CD4-positive, alpha-beta T cell (primary cell): Measurements from ENCODE around the gene PSMD9. TPM values are rescaled to one million over a fixed set of nuclear protein-coding genes. Genes with fewer than 3 reads are reported as not detected.
A peak's percentile ranks its signal among the peaks of the same experiment; 100 is the strongest.

Experiments
- ATAC-seq: fragments of 200-7000 bp; cut with Tn5 transposase; one replicate; pipeline ENCODE4 v1.10.0; 2022; ENCODE audit warnings: mild to moderate bottlenecking; ENCODE audit not compliant: poor library complexity
- CTCF ChIA-PET: fragments of 350-600 bp; sonication (Branson Sonifier 250); formaldehyde crosslinking; loops from one replicate; lab custom pipeline; 2021; ENCODE audit warnings: antibody characterized with exemption, inconsistent platforms; lab: Charles Lee
- POLR2A ChIA-PET: fragments of 350-600 bp; sonication (Branson Sonifier 250); formaldehyde crosslinking; loops from one replicate; lab custom pipeline; 2021; ENCODE audit warnings: antibody characterized with exemption, inconsistent platforms; lab: Charles Lee
- DNase-seq, 14 experiments: peaks; one replicate each; pipeline ENCODE4 v3.0.0-alpha.2; 2013 to 2020; ENCODE audit warnings: mixed read lengths in 2 of 14
- H3K27ac ChIP-seq, 2 donors: one replicate each; pipeline versions ENCODE4 v1.5.1 to v1.7.0; 2013; ENCODE audit warnings: low read length in 2 of 2, low read depth in 1 of 2, mild to moderate bottlenecking in 1 of 2
- H3K27me3 ChIP-seq, 2 experiments: 1 replicate in 1 of 2; 2 replicates in 1 of 2; pipeline versions ENCODE4 v1.6.1 to v1.7.0; 2013; ENCODE audit warnings: low read length in 2 of 2, control low read depth in 1 of 2, mild to moderate bottlenecking in 1 of 2, moderate library complexity in 1 of 2; ENCODE audit not compliant: insufficient read depth in 2 of 2, control insufficient read depth in 1 of 2
- H3K36me3 ChIP-seq: one replicate; pipeline ENCODE4 v1.6.1; 2013; ENCODE audit warnings: low read length, control low read depth; ENCODE audit not compliant: insufficient read depth
- H3K4me1 ChIP-seq: one replicate; pipeline ENCODE4 v1.6.1; 2013; ENCODE audit warnings: low read length, control low read depth; ENCODE audit not compliant: insufficient read depth
- H3K4me3 ChIP-seq: one replicate; pipeline ENCODE4 v1.5.1; 2013; ENCODE audit warnings: mild to moderate bottlenecking, low read length, moderate library complexity
- H3K9me3 ChIP-seq, 2 experiments: 1 replicate in 1 of 2; 2 replicates in 1 of 2; pipeline versions ENCODE4 v1.6.1 to v1.7.0; 2013; ENCODE audit warnings: low read length in 2 of 2, mild to moderate bottlenecking in 2 of 2, control low read depth in 1 of 2, moderate library complexity in 1 of 2; ENCODE audit not compliant: control insufficient read depth in 1 of 2, insufficient read depth in 1 of 2
- H3K27ac Mint-ChIP-seq: one replicate; pipeline ENCODE4 v1.8.0; 2020; ENCODE audit warnings: mixed read lengths
- H3K27me3 Mint-ChIP-seq: one replicate; pipeline ENCODE4 v1.8.0; 2021; ENCODE audit warnings: mixed read lengths
- H3K36me3 Mint-ChIP-seq: one replicate; pipeline ENCODE4 v1.8.0; 2021; ENCODE audit warnings: low read depth, mixed read lengths
- H3K4me1 Mint-ChIP-seq: one replicate; pipeline ENCODE4 v1.8.0; 2021; ENCODE audit warnings: low read depth, mixed read lengths
- H3K4me3 Mint-ChIP-seq: one replicate; pipeline ENCODE4 v1.8.0; 2020; ENCODE audit warnings: mild to moderate bottlenecking, mixed read lengths
- H3K9me3 Mint-ChIP-seq: one replicate; pipeline ENCODE4 v1.8.0; 2020; ENCODE audit warnings: mixed read lengths
- intact Hi-C, 2 experiments: fragments of 100-400 bp; cut with DNase I in 1 of 2; cut with micrococcal nuclease in 1 of 2; formaldehyde crosslinking; loops; one replicate each; pipeline versions ENCODE4 v1.15.1 to v1.9.0; 2023 to 2025; cut with DNase I, micrococcal nuclease
- polyA plus RNA-seq, 2 donors: library from polyadenylated mRNA; unstranded; fragments of 120-200 nt; gene quantifications; one replicate each; pipeline ENCODE4 v1.2.1, GENCODE V29; 2013
- total RNA-seq, 174 experiments: library from RNA in 2 of 174; stranded (reverse) in 2 of 174; gene quantifications; one replicate each; pipeline ENCODE4 v1.2.3 and lab custom pipeline; 2021 to 2026
- TF ChIP-seq, protein P1 (sequence below): fragments of 200-600 bp; IDR thresholded peaks from one replicate; pipeline ENCODE4 v1.8.0; 2022; ENCODE audit warnings: antibody characterized with exemption, mild to moderate bottlenecking

PSMD9 gene, protein sequence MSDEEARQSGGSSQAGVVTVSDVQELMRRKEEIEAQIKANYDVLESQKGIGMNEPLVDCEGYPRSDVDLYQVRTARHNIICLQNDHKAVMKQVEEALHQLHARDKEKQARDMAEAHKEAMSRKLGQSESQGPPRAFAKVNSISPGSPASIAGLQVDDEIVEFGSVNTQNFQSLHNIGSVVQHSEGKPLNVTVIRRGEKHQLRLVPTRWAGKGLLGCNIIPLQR
- total RNA-seq, result 10 to 100 TPM; 29.5 to 31.8 TPM
- 56.5 TPM for polyA plus RNA-seq (2013, experiment 1 of 2)
- 51.4 TPM for polyA plus RNA-seq (2013, experiment 2 of 2)
- 5.1 to 16.9 (median 9.0) reads per million in 172 experiments for total RNA-seq (lab: John Stamatoyannopoulos, UW)

DNA sequence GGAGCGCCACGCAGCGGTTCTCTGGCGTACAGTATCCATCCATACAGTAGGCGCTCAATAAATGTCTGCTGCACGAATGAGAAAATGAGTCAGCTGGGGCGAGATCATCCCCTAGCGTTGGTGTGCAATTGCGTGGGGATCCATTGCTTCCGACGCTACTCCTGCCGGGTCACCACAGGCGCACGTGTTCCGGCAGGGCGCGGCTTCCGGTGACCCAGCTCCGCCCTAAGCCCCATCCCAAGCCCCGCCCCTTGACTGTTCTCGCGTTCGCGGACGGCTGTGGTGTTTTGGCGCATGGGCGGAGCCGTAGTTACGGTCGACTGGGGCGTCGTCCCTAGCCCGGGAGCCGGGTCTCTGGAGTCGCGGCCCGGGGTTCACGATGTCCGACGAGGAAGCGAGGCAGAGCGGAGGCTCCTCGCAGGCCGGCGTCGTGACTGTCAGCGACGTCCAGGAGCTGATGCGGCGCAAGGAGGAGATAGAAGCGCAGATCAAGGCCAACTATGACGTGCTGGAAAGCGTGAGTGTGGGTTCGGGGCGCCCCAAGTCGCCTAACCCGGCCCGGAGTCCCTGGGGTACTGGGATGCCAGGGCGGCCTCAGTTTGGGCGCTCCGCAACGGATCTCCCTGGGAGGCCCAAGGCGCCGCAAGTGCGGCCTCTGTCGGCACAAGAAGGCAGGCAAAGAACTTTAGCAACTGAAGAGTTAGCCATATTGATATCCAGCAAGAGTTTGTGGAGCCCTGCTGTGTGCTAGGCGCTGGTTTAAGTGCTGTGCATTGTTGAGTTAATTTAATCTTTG is at the start of gene PSMD9:
Gene PSMD9, plus strand, starts transcription at position 313 of the 796 bp plus-strand sequence. Its CDS starts 67 bp downstream, at position 380.
- no peaks in the 10 kb centered on the region for H3K9me3 Mint-ChIP-seq
- H3K4me1 Mint-ChIP-seq, result peaks cover 32% of the 10 kb centered on the region
- intact Hi-C loops, result loop anchor here (1.0 to 5.0 kb wide), 12 partner anchors 28 to 536 kb away; partner anchors contain the start of genes TMEM120B (in 2 of the 2) and ANAPC5 (in 1 of the 2)
- TF ChIP-seq, protein P1, sequence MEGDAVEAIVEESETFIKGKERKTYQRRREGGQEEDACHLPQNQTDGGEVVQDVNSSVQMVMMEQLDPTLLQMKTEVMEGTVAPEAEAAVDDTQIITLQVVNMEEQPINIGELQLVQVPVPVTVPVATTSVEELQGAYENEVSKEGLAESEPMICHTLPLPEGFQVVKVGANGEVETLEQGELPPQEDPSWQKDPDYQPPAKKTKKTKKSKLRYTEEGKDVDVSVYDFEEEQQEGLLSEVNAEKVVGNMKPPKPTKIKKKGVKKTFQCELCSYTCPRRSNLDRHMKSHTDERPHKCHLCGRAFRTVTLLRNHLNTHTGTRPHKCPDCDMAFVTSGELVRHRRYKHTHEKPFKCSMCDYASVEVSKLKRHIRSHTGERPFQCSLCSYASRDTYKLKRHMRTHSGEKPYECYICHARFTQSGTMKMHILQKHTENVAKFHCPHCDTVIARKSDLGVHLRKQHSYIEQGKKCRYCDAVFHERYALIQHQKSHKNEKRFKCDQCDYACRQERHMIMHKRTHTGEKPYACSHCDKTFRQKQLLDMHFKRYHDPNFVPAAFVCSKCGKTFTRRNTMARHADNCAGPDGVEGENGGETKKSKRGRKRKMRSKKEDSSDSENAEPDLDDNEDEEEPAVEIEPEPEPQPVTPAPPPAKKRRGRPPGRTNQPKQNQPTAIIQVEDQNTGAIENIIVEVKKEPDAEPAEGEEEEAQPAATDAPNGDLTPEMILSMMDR, result peak; percentile 21
- H3K27ac Mint-ChIP-seq, result peak within 1 kb of the TSS; percentile 96
- peak within 1 kb of the TSS; percentile 96 for H3K4me3 ChIP-seq
- peaks cover 30% of the 10 kb centered on the region for H3K36me3 Mint-ChIP-seq
- H3K27me3 ChIP-seq, result no peaks in the 10 kb centered on the region
- DNase-seq (peak; percentile 96 to 99 (median 98)), ATAC-seq (peak; percentile 90)
- H3K4me3 Mint-ChIP-seq, result peak within 1 kb of the TSS; percentile 96
- POLR2A ChIA-PET, result interaction anchor here (0.7 to 3.0 kb wide), 21 partner anchors 9 to 1360 kb away, joined by 3 to 62 read pairs (median 5); partner anchors contain the start of genes CFAP251, COQ5, DIABLO and KNTC1
- H3K27ac ChIP-seq, result peak within 1 kb of the TSS; percentile 86 to 97
- no peaks in the 10 kb centered on the region for H3K9me3 ChIP-seq
- H3K36me3 ChIP-seq, result peaks cover 7% of the 10 kb centered on the region
- CTCF ChIA-PET, result interaction anchor here (0.6 to 4.3 kb wide), 20 partner anchors 8 to 354 kb away, joined by 3 to 46 read pairs (median 4); partner anchors contain the start of genes CFAP251, RHOF, SETD1B and TMEM120B
- H3K4me1 ChIP-seq, result peaks cover 39% of the 10 kb centered on the region
- no peaks in the 10 kb centered on the region for H3K27me3 Mint-ChIP-seq

DNA sequence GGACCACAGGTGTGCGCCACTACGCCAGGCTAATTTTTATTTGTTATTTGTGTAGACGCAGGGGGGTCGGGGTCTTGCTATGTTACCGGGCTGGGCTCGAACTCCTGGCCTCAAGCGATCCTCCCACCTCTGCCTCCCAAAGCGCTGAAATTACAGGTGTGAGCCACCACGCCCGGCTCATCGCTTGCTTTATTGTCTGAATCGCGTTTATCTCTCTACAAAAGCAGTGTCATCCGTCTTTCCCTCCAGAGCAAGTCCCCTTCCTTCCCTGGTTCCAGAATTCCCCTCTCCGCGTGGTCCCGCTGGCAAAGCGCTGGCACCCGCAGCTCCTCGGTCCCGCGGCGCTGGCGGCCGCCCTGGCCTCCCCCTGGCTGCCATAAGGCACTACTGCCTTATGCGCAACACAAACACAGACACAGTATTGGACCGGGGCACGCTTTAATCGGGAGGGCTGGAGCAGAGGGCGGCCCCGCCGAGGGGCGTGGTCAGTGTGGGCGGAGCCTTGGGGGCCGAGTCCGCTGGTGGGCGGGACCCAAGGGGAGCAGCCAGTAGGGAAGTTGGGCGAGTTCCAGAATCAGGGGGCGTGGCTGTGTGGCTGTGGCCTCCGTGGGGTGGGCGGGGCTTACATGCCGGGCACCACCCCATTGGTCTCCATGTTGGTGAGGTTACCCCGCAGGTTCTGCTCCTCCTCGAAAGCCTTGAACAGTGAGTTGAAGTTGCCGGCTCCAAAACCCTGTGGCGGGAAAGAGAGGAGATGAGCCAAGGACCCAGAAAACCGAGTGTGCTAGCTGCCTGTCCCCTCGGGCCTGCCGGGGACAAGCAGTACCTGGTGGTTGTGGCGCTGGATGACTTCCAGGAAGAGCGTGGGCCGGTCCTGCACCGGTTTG is 49.2 kb upstream of the PSMD9 start:
- peaks cover 14% of the 10 kb centered on the region for H3K4me1 Mint-ChIP-seq
- no peaks in the 10 kb centered on the region for H3K27me3 ChIP-seq
- no peaks in the 10 kb centered on the region for H3K36me3 Mint-ChIP-seq
- H3K36me3 ChIP-seq, result no peaks in the 10 kb centered on the region
- peaks cover 18% of the 10 kb centered on the region for H3K4me1 ChIP-seq
- H3K27me3 Mint-ChIP-seq, result no peaks in the 10 kb centered on the region
- no peaks in the 10 kb centered on the region for H3K9me3 ChIP-seq
- TF ChIP-seq, protein P1, result peak; percentile 54
- peak overlapping the region; percentile 21 to 44 for H3K27ac ChIP-seq
- peak overlapping the region; percentile 85 for H3K4me3 ChIP-seq
- peak overlapping the region; percentile 77 for H3K27ac Mint-ChIP-seq
- H3K4me3 Mint-ChIP-seq, result peak overlapping the region; percentile 94
- H3K9me3 Mint-ChIP-seq, result no peaks in the 10 kb centered on the region
- ChIA-PET CTCF (interaction anchor here (0.7 to 4.5 kb wide), 6 partner anchors 11 to 213 kb away, joined by 3 to 44 read pairs (median 6); partner anchors contain the start of genes ORAI1, PSMD9 and RHOF), POLR2A (interaction anchor here (0.6 to 3.4 kb wide), 8 partner anchors 11 to 52 kb away, joined by 3 to 22 read pairs (median 4); partner anchors contain the start of genes PSMD9, RHOF and SETD1B)
- intact Hi-C loops, result loop anchor here (1.0 to 5.0 kb wide), 4 partner anchors 45 to 127 kb away; partner anchors contain the start of genes PSMD9 (in 2 of the 2) and TMEM120B (in 1 of the 2)
- peak; percentile 99 to 100 (median 100) for DNase-seq
- peak; percentile 97 for ATAC-seq
